ENCODE results near the gene PRDM16. TPM values are rescaled to one million over a fixed set of nuclear protein-coding genes. Genes with fewer than 3 reads are reported as not detected.

The PRDM16 gene
- total and polyA plus RNA-seq, 2 of the 4 experiments (the other 2 are of a cell fraction): 0.02 TPM; not detected in 1

DNA sequence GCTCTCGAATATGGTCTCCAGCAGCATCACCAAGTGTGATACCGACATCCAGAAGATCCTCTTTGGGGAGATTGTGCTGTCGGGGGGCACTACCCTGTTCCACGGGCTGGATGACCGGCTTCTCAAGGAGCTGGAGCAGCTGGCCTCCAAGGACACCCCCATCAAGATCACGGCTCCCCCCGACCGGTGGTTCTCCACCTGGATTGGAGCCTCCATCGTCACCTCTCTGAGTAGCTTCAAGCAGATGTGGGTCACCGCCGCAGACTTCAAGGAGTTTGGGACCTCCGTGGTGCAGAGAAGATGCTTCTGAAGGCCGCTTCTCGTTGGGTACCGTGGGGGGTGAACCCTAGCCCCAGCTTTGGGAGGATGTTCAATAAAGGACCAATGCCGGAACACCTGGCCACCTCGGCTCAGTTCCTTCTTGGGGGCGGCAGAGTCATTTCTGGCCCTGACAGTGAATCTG is 46.5 kb upstream of the PRDM16 start:
- H3K4ac ChIP-seq (ENCODE audit: low read depth, low read length): no peak overlapping the region
- H2AFZ ChIP-seq (replicated peaks; ENCODE audit: low read length, poor library complexity): no peak overlapping the region
- intact Hi-C loops (cut with micrococcal nuclease): no loop called here
- no peak overlapping the region for H2AK9ac ChIP-seq (replicated peaks; ENCODE audit: low read depth, low read length, poor library complexity)
- ChIA-PET POLR2A (ENCODE audit: unreplicated experiment) (no interaction called here), CTCF (no interaction called here)
- dilution Hi-C loops (cut with HindIII; ENCODE audit: low sequenced_read_pairs, unreplicated experiment): no loop called here
- H4K5ac ChIP-seq (ENCODE audit: low read depth, low read length): no peak overlapping the region
- H3K4me2 ChIP-seq (ENCODE audit: low read depth, low read length): no peak overlapping the region
- no peak for TF ChIP-seq MAZ (IDR thresholded peaks at IDR 0.05; ENCODE audit: borderline replicate concordance, low read depth, low read length)
- TF ChIP-seq, protein P1, sequence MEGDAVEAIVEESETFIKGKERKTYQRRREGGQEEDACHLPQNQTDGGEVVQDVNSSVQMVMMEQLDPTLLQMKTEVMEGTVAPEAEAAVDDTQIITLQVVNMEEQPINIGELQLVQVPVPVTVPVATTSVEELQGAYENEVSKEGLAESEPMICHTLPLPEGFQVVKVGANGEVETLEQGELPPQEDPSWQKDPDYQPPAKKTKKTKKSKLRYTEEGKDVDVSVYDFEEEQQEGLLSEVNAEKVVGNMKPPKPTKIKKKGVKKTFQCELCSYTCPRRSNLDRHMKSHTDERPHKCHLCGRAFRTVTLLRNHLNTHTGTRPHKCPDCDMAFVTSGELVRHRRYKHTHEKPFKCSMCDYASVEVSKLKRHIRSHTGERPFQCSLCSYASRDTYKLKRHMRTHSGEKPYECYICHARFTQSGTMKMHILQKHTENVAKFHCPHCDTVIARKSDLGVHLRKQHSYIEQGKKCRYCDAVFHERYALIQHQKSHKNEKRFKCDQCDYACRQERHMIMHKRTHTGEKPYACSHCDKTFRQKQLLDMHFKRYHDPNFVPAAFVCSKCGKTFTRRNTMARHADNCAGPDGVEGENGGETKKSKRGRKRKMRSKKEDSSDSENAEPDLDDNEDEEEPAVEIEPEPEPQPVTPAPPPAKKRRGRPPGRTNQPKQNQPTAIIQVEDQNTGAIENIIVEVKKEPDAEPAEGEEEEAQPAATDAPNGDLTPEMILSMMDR (conservative IDR thresholded peaks at IDR 0.05; ENCODE audit: low read depth, low read length): no peak
- no peak for TF ChIP-seq RAD21 (IDR thresholded peaks at IDR 0.05; ENCODE audit: low read length)
- no peak for TF ChIP-seq NFE2L2 (IDR thresholded peaks at IDR 0.05; ENCODE audit: low read depth, low read length)
- TF ChIP-seq, protein P2, sequence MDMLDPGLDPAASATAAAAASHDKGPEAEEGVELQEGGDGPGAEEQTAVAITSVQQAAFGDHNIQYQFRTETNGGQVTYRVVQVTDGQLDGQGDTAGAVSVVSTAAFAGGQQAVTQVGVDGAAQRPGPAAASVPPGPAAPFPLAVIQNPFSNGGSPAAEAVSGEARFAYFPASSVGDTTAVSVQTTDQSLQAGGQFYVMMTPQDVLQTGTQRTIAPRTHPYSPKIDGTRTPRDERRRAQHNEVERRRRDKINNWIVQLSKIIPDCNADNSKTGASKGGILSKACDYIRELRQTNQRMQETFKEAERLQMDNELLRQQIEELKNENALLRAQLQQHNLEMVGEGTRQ (IDR thresholded peaks at IDR 0.05; ENCODE audit: low read depth, low read length): no peak
- no peak for TF ChIP-seq BHLHE40 (IDR thresholded peaks at IDR 0.05; ENCODE audit: low read depth, low read length)
- no peak for TF ChIP-seq RFX5 (IDR thresholded peaks at IDR 0.05; ENCODE audit: low read depth, low read length)
- no peak for TF ChIP-seq RCOR1 (IDR thresholded peaks at IDR 0.05; ENCODE audit: insufficient replicate concordance, low read length)
- TF ChIP-seq CHD1 (IDR thresholded peaks at IDR 0.05; ENCODE audit: low read depth, low read length): no peak
- TF ChIP-seq FOS (IDR thresholded peaks at IDR 0.05; ENCODE audit: low read depth, low read length): no peak
- TF ChIP-seq POLR2A (IDR thresholded peaks at IDR 0.05; ENCODE audit: low read depth, low read length): no peak
- TF ChIP-seq, protein P3, sequence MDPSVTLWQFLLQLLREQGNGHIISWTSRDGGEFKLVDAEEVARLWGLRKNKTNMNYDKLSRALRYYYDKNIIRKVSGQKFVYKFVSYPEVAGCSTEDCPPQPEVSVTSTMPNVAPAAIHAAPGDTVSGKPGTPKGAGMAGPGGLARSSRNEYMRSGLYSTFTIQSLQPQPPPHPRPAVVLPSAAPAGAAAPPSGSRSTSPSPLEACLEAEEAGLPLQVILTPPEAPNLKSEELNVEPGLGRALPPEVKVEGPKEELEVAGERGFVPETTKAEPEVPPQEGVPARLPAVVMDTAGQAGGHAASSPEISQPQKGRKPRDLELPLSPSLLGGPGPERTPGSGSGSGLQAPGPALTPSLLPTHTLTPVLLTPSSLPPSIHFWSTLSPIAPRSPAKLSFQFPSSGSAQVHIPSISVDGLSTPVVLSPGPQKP (IDR thresholded peaks at IDR 0.05; ENCODE audit: borderline replicate concordance, low read depth, low read length): no peak
- TF ChIP-seq MXI1 (IDR thresholded peaks at IDR 0.05; ENCODE audit: borderline replicate concordance, low read depth, low read length): no peak
- no peak for TF ChIP-seq CEBPB (IDR thresholded peaks at IDR 0.05; ENCODE audit: low read depth, low read length)
- TF ChIP-seq MAFK (IDR thresholded peaks at IDR 0.05; ENCODE audit: low read depth, low read length): no peak
- BruUV-seq (replicated peaks): no TSS peak
- H3K18ac ChIP-seq (ENCODE audit: low read depth, low read length): no peak overlapping the region
- H3K79me1 ChIP-seq (ENCODE audit: low read depth in 1 of 2, low read length in 2 of 2): no peaks in the 10 kb centered on the region
- H3K27me3 ChIP-seq (ENCODE audit: control insufficient read depth, insufficient read depth, low read length): no peaks in the 10 kb centered on the region
- no peaks in the 10 kb centered on the region for H3K36me3 ChIP-seq (ENCODE audit: control insufficient read depth, insufficient read depth, low read length)
- DNase-seq: no peak
- H4K20me1 ChIP-seq (ENCODE audit: insufficient read depth, low read length): no peaks in the 10 kb centered on the region
- no peak overlapping the region for H4K91ac ChIP-seq (ENCODE audit: insufficient read depth, low read depth, low read length)
- no peak overlapping the region for H3K4me3 ChIP-seq (ENCODE audit: insufficient read depth, low read depth, low read length)
- H3K9me3 ChIP-seq (ENCODE audit: control insufficient read depth, insufficient read depth, low read length): peaks cover 61% of the 10 kb centered on the region
- no peak overlapping the region for H2BK20ac ChIP-seq (ENCODE audit: low read depth, low read length)
- H3K9ac ChIP-seq (ENCODE audit: low read depth, low read length): no peak overlapping the region
- no peak overlapping the region for H4K8ac ChIP-seq (ENCODE audit: low read depth in 2 of 2, low read length in 2 of 2)
- no peaks in the 10 kb centered on the region for H3K4me1 ChIP-seq (ENCODE audit: control insufficient read depth, insufficient read depth, low read length)
- H2BK120ac ChIP-seq (ENCODE audit: low read depth, low read length): no peak overlapping the region
- no peaks in the 10 kb centered on the region for H3K9me1 ChIP-seq (ENCODE audit: insufficient read depth, low read length)
- H2BK15ac ChIP-seq (ENCODE audit: low read depth, low read length): no peak overlapping the region
- no peak overlapping the region for H2BK5ac ChIP-seq (ENCODE audit: low read depth, low read length, poor library complexity, severe bottlenecking)
- no peak overlapping the region for H3K27ac ChIP-seq (ENCODE audit: insufficient read depth, low read length)
- H3K14ac ChIP-seq (replicated peaks; ENCODE audit: low read depth, low read length): no peak overlapping the region
- no peak for ATAC-seq (ENCODE audit: low read depth)
- H3K56ac ChIP-seq (ENCODE audit: extremely low read depth, insufficient read depth, low read length): no peak overlapping the region
- WGBS, 2 experiments (ENCODE audit: extremely low coverage in 2 of 2, insufficient read length in 1 of 2): 90% methylated on average over 2 of the region's 18 CpGs; no CpG with 5 or more reads in 1 of the 2 experiments
- no peak overlapping the region for H3K23ac ChIP-seq (ENCODE audit: low read depth, low read length)
- in situ Hi-C loops (cut with MboI; ENCODE audit: low sequenced_read_pairs): no loop called here
- no peak overlapping the region for H2AK5ac ChIP-seq (ENCODE audit: low read depth, low read length)
